ENCODE measurements around the gene DMBT1. TPM values are rescaled to one million over a fixed set of nuclear protein-coding genes. Genes with fewer than 3 reads are reported as not detected.

The DMBT1 gene
- total and polyA plus RNA-seq, 2 donors (not counting 1 experiment from before 2014, with no cell fraction given), result not detected

DNA sequence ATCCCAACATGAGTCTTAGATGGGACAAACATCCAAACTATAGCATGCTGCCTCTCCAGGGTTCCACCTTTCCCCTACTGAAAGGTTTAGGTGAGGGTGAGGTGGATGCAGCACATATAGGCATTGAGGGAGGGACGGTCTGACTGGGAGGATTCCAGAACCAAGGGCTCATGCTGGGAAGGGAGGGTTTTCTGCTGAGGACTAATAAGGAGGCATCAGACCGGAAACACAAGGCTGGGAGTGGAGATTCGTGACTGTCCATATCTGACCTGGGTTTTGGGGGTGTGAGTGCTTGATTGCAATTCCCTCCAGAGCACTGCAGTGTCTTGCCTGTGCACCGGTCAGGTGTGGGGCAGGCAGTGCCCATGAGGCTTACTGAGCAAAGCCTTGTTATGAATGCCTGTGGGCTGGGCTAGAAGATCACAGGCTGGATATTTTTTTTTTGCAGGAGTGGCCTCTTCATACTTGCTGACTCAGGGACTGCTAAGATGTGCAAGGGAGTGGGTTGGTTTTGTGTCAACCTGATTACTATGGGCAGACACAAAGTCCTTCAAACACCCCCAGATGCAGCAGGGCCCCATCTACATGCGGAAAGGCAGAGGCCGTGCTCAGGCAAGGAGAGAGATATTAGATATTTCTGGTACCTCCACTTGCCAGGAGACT, 26.7 kb downstream of the DMBT1 start:
- no peaks in the 10 kb centered on the region for H3K4me1 Mint-ChIP-seq
- no peak overlapping the region for H3K4me3 ChIP-seq (ENCODE audit: control extremely low read depth in 1 of 5, extremely low read depth in 1 of 5, insufficient read depth in 1 of 5, low read depth in 2 of 5, low read length in 4 of 5)
- no peak overlapping the region for H3K4me3 Mint-ChIP-seq
- no peak overlapping the region for H3K27ac ChIP-seq (ENCODE audit: low read length in 2 of 2)
- WGBS (ENCODE audit: insufficient coverage), result 86% methylated on average over 4 of the region's 6 CpGs
- H3K4me2 ChIP-seq (replicated peaks; ENCODE audit: low read depth, low read length, poor library complexity, severe bottlenecking), result no peak overlapping the region
- DNase-seq, result no peak
- ChIA-PET POLR2A (no interaction called here), CTCF (no interaction called here)
- H3K27ac Mint-ChIP-seq, result no peak overlapping the region
- H3K79me2 ChIP-seq (ENCODE audit: control insufficient read depth, insufficient read depth, low read length), result no peaks in the 10 kb centered on the region
- TF ChIP-seq EZH2 (IDR thresholded peaks at IDR 0.05; ENCODE audit: borderline replicate concordance, insufficient read depth, low read depth, low read length, poor library complexity, severe bottlenecking), result no peak
- TF ChIP-seq, protein P1, sequence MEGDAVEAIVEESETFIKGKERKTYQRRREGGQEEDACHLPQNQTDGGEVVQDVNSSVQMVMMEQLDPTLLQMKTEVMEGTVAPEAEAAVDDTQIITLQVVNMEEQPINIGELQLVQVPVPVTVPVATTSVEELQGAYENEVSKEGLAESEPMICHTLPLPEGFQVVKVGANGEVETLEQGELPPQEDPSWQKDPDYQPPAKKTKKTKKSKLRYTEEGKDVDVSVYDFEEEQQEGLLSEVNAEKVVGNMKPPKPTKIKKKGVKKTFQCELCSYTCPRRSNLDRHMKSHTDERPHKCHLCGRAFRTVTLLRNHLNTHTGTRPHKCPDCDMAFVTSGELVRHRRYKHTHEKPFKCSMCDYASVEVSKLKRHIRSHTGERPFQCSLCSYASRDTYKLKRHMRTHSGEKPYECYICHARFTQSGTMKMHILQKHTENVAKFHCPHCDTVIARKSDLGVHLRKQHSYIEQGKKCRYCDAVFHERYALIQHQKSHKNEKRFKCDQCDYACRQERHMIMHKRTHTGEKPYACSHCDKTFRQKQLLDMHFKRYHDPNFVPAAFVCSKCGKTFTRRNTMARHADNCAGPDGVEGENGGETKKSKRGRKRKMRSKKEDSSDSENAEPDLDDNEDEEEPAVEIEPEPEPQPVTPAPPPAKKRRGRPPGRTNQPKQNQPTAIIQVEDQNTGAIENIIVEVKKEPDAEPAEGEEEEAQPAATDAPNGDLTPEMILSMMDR (IDR thresholded peaks at IDR 0.05), result no peak
- intact Hi-C loops (cut with micrococcal nuclease), result no loop called here
- H3K9ac ChIP-seq (ENCODE audit: low read length), result no peak overlapping the region
- no peaks in the 10 kb centered on the region for H3K36me3 ChIP-seq (replicated peaks in 1 of 2; ENCODE audit: control extremely low read depth in 1 of 2, control insufficient read depth in 1 of 2, extremely low read depth in 1 of 2, insufficient read depth in 2 of 2, low read length in 1 of 2)
- no peak for ATAC-seq (ENCODE audit: low read depth)
- H3K27me3 Mint-ChIP-seq, result peaks cover 7% of the 10 kb centered on the region
- no peaks in the 10 kb centered on the region for H3K4me1 ChIP-seq (ENCODE audit: control insufficient read depth in 2 of 2, insufficient read depth in 2 of 2, low read length in 2 of 2)
- H3K27me3 ChIP-seq (replicated peaks in 1 of 4; ENCODE audit: control extremely low read depth in 1 of 4, control insufficient read depth in 3 of 4, insufficient read depth in 4 of 4, low read length in 3 of 4), result peaks cover 0 to 3% (median 0%) of the 10 kb centered on the region in 4 experiments
- H3K9me3 Mint-ChIP-seq (ENCODE audit: insufficient read depth), result no peaks in the 10 kb centered on the region
- H2AFZ ChIP-seq (ENCODE audit: insufficient read depth, low read depth, low read length, poor library complexity, severe bottlenecking), result no peak overlapping the region
- H4K20me1 ChIP-seq (ENCODE audit: control insufficient read depth, insufficient read depth, low read length, poor library complexity, severe bottlenecking), result no peaks in the 10 kb centered on the region
- no peaks in the 10 kb centered on the region for H3K9me3 ChIP-seq (ENCODE audit: control extremely low read depth in 1 of 3, control insufficient read depth in 2 of 3, insufficient read depth in 1 of 3, low read length in 2 of 3)

DNA sequence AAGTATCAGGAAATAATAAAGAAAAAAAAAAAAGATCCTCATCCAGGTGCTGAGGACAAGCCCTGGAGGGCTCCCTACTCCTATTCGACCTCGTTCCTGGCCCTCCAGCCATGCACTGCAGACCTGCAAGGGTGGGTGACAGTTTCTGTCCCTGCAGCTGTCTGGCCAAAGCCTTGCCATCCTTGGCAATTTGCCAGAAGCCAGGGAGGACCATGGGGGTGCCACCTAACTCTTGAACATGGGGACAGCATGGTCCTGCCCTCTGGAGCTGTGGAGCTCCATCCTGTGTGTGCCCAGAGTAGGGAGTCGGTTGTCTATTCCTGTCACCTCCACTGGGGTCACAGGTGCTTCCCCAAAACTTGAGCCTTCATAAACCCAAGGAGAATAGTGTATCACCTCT, 27.8 kb downstream of the DMBT1 start:
- Histone ChIP-seq H3K27ac (ENCODE audit: low read length in 2 of 2) (no peak overlapping the region), H3K4me3 (ENCODE audit: control extremely low read depth in 1 of 5, extremely low read depth in 1 of 5, insufficient read depth in 1 of 5, low read depth in 2 of 5, low read length in 4 of 5) (no peak overlapping the region), H3K9me3 (ENCODE audit: control extremely low read depth in 1 of 3, control insufficient read depth in 2 of 3, insufficient read depth in 1 of 3, low read length in 2 of 3) (no peaks in the 10 kb centered on the region), H3K79me2 (ENCODE audit: control insufficient read depth, insufficient read depth, low read length) (no peaks in the 10 kb centered on the region), H2AFZ (ENCODE audit: insufficient read depth, low read depth, low read length, poor library complexity, severe bottlenecking) (no peak overlapping the region), H3K27me3 (replicated peaks in 1 of 4; ENCODE audit: control extremely low read depth in 1 of 4, control insufficient read depth in 3 of 4, insufficient read depth in 4 of 4, low read length in 3 of 4) (peaks cover 0 to 3% (median 0%) of the 10 kb centered on the region in 4 experiments), H3K4me2 (replicated peaks; ENCODE audit: low read depth, low read length, poor library complexity, severe bottlenecking) (no peak overlapping the region), H3K36me3 (replicated peaks in 1 of 2; ENCODE audit: control extremely low read depth in 1 of 2, control insufficient read depth in 1 of 2, extremely low read depth in 1 of 2, insufficient read depth in 2 of 2, low read length in 1 of 2) (no peaks in the 10 kb centered on the region), H4K20me1 (ENCODE audit: control insufficient read depth, insufficient read depth, low read length, poor library complexity, severe bottlenecking) (no peaks in the 10 kb centered on the region), H3K9ac (ENCODE audit: low read length) (no peak overlapping the region), H3K4me1 (ENCODE audit: control insufficient read depth in 2 of 2, insufficient read depth in 2 of 2, low read length in 2 of 2) (no peaks in the 10 kb centered on the region)
- ChIA-PET CTCF (no interaction called here), POLR2A (no interaction called here)
- Mint-ChIP-seq H3K27me3 (peaks cover 7% of the 10 kb centered on the region), H3K4me3 (no peak overlapping the region), H3K27ac (no peak overlapping the region), H3K9me3 (ENCODE audit: insufficient read depth) (no peaks in the 10 kb centered on the region), H3K4me1 (no peaks in the 10 kb centered on the region)
- no peak for TF ChIP-seq EZH2 (IDR thresholded peaks at IDR 0.05; ENCODE audit: borderline replicate concordance, insufficient read depth, low read depth, low read length, poor library complexity, severe bottlenecking)
- TF ChIP-seq, protein P1 (IDR thresholded peaks at IDR 0.05), result no peak
- intact Hi-C loops (cut with micrococcal nuclease), result no loop called here
- 80% methylated on average over 2 of the region's 3 CpGs for WGBS (ENCODE audit: insufficient coverage)
- ATAC-seq (ENCODE audit: low read depth) (no peak), DNase-seq (no peak)

Data from B cell (primary cell).